ENCODE measurements around the gene INSL3.

The INSL3 gene

DNA sequence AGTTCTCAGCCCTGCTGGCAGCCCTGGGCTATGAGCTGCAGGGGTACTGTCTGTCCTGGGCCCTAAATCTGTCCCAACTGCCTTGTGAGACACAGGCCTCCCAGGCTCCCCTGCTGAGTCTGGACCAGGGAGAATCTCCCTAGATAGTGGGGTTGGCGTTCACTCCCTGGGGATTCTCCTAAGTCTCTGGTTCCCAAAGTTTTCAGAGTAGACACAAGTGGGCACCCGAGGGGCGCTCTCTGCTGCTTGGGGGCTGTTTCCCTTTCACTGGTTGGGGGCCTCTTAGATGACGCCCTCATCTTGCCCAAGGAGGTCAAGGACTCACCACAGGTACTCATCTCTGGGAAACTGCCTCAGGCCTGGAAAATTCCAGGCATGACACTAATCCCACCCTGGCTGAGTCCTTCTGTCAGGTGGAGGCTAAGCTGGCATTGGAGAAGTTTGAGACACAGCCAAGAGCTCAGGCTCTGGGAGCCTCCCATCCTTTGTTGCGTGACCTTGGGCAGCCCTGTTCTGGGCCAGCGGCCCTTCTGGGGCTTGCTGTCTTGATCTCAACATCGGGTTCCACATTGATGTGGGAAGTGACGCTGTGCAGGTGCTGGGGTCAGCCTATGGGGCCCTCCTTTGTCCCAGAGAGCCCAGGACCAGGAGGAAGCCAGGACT lies 42.3 kb upstream of the INSL3 start:
- in situ Hi-C loops (cut with MboI; ENCODE audit: low sequenced_read_pairs, unreplicated experiment): loop anchor here (10.0 kb wide), 1 partner anchor 61 kb away; no protein-coding TSS in a partner anchor
- DNase-seq (ENCODE audit: low spot score): no peak
- TF ChIP-seq, protein P1, sequence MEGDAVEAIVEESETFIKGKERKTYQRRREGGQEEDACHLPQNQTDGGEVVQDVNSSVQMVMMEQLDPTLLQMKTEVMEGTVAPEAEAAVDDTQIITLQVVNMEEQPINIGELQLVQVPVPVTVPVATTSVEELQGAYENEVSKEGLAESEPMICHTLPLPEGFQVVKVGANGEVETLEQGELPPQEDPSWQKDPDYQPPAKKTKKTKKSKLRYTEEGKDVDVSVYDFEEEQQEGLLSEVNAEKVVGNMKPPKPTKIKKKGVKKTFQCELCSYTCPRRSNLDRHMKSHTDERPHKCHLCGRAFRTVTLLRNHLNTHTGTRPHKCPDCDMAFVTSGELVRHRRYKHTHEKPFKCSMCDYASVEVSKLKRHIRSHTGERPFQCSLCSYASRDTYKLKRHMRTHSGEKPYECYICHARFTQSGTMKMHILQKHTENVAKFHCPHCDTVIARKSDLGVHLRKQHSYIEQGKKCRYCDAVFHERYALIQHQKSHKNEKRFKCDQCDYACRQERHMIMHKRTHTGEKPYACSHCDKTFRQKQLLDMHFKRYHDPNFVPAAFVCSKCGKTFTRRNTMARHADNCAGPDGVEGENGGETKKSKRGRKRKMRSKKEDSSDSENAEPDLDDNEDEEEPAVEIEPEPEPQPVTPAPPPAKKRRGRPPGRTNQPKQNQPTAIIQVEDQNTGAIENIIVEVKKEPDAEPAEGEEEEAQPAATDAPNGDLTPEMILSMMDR (IDR thresholded peaks at IDR 0.05; ENCODE audit: borderline replicate concordance, control extremely low read depth, extremely low read depth, insufficient read depth, missing control alignments): no peak

DNA sequence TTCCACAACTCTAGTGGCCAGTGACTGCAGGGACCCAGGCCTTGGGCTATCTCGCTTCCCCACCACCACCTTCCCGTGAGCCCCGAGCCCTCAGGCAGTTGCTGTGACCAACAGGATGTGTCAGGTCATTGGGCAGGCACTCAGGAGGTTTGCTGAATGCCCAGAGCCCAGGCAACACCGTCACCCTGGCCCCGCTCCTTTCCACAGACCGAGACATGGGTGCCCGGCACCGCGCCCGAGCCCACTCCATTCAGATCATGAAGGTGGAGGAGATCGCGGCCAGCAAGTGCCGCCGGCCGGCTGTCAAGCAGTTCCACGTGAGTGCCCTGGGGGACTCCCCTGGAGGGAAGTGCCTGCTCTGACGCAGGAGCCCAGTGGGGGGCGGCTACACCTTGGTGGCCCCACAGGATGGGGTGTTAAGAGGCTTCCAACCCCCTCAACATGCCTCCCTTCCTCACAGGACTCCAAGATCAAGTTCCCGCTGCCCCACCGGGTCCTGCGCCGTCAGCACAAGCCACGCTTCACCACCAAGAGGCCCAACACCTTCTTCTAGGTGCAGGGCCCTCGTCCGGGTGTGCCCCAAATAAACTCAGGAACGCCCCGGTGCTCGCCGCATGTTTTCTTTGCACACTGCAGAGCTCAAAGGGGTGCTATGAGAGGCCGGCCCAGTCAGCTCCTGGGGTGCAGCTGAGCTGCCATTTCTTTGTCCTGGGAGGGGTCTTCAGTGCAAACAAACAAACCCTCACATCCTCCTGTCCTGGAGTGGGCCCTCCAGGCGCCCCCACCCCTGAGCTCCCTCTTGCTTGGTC lies 41.6 kb upstream of the INSL3 start:
- DNase-seq (ENCODE audit: low spot score): no peak
- TF ChIP-seq, protein P1 (IDR thresholded peaks at IDR 0.05; ENCODE audit: borderline replicate concordance, control extremely low read depth, extremely low read depth, insufficient read depth, missing control alignments): peak; percentile 11
- in situ Hi-C loops (cut with MboI; ENCODE audit: low sequenced_read_pairs, unreplicated experiment): loop anchor here (10.0 kb wide), 1 partner anchor 62 kb away; no protein-coding TSS in a partner anchor

DNA sequence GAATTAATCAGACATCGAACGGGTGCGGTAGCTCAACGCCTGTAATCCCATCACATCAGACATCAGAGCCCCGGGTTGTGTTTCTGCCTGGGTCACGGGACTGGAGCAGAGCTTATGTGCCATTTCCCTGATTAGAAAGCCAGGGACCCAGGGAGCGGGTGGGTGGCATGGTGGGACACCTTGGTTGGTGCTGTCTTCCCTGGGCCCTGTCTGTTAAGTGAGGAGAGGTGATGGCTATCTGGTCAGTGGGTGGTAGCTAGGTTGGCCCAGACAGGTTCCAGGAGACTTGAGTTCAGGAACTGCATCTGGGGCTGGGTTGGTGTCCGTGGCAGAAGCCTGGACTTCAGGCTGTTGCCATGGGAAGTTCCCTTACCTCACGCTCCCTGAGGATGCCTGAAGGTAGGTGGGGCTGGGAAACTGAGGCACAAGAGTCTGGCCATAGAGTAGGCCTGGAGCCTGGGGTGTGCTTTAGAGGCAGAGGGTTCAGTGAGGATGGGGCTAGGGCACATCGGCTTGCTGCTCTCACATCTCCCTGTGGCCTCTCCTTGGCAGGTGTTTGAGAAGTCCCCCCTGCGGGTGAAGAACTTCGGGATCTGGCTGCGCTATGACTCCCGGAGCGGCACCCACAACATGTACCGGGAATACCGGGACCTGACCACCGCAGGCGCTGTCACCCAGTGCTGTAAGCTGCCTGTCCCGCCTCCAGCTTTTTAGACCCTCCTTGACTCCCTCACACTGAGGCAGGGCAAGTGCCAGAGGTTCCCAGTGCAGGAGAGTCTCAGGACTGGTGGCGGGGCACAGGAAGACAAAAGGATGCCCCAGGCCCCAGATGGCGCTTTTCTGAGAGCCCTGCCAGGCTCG lies 40.5 kb upstream of the INSL3 start:
- in situ Hi-C loops (cut with MboI; ENCODE audit: low sequenced_read_pairs, unreplicated experiment): loop anchor here (10.0 kb wide), 1 partner anchor 63 kb away; no protein-coding TSS in a partner anchor
- DNase-seq (ENCODE audit: low spot score): no peak
- TF ChIP-seq, protein P1 (IDR thresholded peaks at IDR 0.05; ENCODE audit: borderline replicate concordance, control extremely low read depth, extremely low read depth, insufficient read depth, missing control alignments): no peak

DNA sequence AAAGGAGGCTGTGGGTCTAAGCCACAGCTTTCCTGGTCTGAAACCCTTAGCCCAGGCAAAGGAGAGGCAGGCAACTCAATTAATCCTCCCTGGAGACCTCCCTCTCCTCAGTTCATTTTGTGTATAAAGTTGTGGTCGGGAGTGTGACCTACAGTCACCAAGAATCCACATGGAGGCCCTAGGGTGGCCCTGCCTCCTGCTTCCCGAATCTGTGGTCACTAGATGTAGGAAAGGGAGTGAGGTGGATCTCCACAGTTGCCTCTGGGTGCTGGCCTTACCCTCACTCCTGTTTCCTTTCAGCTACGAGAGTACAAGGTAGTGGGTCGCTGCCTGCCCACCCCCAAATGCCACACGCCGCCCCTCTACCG lies 39.7 kb upstream of the INSL3 start:
- in situ Hi-C loops (cut with MboI; ENCODE audit: low sequenced_read_pairs, unreplicated experiment): loop anchor here (10.0 kb wide), 1 partner anchor 64 kb away; no protein-coding TSS in a partner anchor
- no peak for DNase-seq (ENCODE audit: low spot score)
- TF ChIP-seq, protein P1 (IDR thresholded peaks at IDR 0.05; ENCODE audit: borderline replicate concordance, control extremely low read depth, extremely low read depth, insufficient read depth, missing control alignments): no peak

DNA sequence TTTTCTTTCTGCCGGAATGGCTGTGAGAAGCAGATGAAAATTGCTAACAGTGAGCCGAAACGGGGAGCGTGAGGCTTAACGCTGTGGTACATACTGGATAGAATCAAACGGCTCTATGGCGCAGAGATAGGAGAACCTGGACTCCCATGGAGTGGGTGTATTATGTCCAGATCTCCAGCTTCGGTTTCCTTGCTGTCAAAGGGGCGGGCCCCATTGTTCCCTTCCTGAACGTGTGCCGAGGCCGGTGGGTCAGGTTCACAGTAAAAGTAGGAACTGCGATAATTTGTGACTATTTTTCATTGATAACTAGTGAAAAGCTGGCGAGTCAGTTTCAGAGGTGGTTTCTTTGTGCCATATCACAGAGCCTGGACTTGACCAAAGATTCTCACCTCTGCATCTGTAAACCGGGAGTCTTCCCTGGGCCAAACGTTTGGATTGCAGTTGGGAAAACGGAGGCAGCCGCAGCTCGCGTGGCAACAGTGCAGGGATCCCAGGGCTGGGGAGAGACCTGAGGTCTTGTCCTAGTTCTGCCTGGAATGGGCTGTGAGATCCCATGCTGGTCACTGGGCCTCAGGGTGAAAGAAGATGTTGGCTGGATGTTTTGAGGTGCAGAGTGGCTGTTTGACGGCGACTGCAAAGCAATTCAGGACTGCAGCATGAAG lies 39.1 kb upstream of the INSL3 start:
- DNase-seq (ENCODE audit: low spot score): no peak
- TF ChIP-seq, protein P1 (IDR thresholded peaks at IDR 0.05; ENCODE audit: borderline replicate concordance, control extremely low read depth, extremely low read depth, insufficient read depth, missing control alignments): no peak
- in situ Hi-C loops (cut with MboI; ENCODE audit: low sequenced_read_pairs, unreplicated experiment): loop anchor here (10.0 kb wide), 1 partner anchor 64 kb away; no protein-coding TSS in a partner anchor

Measured in GM13976 (cell line).